Measurements from ENCODE around the gene TSPAN11.

GRCh38 chr12:31006416-31007152 is 80.0 kb downstream of the TSPAN11 start:
- TF ChIP-seq CTCF (IDR thresholded peaks at IDR 0.05) (no peak), POLR2A (IDR thresholded peaks at IDR 0.05) (no peak)
